Liver (tissue), 9 donors: ENCODE results near the gene KRT32. TPM values are rescaled to one million over a fixed set of nuclear protein-coding genes. Genes with fewer than 3 reads are reported as not detected.

ENCODE experiments used
- DNase-seq: peaks from one replicate; pipeline ENCODE4 v3.0.0-alpha.2; 2017; ENCODE audit warnings: low spot score
- H3K27ac ChIP-seq, 2 donors: one replicate each; pipeline ENCODE4 v1.7.0; 2013; ENCODE audit warnings: inconsistent platforms in 2 of 2, low read length in 2 of 2, control low read depth in 1 of 2, low read depth in 1 of 2, mild to moderate bottlenecking in 1 of 2
- H3K27me3 ChIP-seq, 4 donors: one replicate each; pipeline versions ENCODE4 v1.6.1 to v1.7.0; 2013; ENCODE audit warnings: low read length in 3 of 4, inconsistent platforms in 1 of 4, mild to moderate bottlenecking in 1 of 4, moderate library complexity in 1 of 4; ENCODE audit not compliant: control insufficient read depth in 4 of 4, insufficient read depth in 4 of 4
- H3K36me3 ChIP-seq, 4 donors: one replicate each; pipeline versions ENCODE4 v1.6.1 to v1.7.0; 2013; ENCODE audit warnings: low read length in 3 of 4, mild to moderate bottlenecking in 3 of 4, low read depth in 1 of 4, moderate library complexity in 1 of 4; ENCODE audit not compliant: control insufficient read depth in 4 of 4, insufficient read depth in 3 of 4
- H3K4me1 ChIP-seq, 4 donors: one replicate each; pipeline versions ENCODE4 v1.6.1 to v1.7.0; 2013; ENCODE audit warnings: low read length in 3 of 4, mild to moderate bottlenecking in 3 of 4, moderate library complexity in 1 of 4; ENCODE audit not compliant: control insufficient read depth in 4 of 4, insufficient read depth in 4 of 4
- H3K4me3 ChIP-seq, 3 donors: one replicate each; pipeline versions ENCODE4 v1.6.1 to v1.7.0; 2013; ENCODE audit warnings: low read length in 3 of 3, control low read depth in 1 of 3, low read depth in 1 of 3, mild to moderate bottlenecking in 1 of 3
- H3K9ac ChIP-seq, 2 donors: one replicate each; pipeline ENCODE4 v1.7.0; 2013; ENCODE audit warnings: low read length in 2 of 2, mild to moderate bottlenecking in 2 of 2, moderate library complexity in 2 of 2, control low read depth in 1 of 2, low read depth in 1 of 2
- H3K9me3 ChIP-seq, 4 donors: one replicate each; pipeline versions ENCODE4 v1.6.1 to v1.7.0; 2013; ENCODE audit warnings: low read length in 3 of 4; ENCODE audit not compliant: control insufficient read depth in 4 of 4
- CTCF ChIP-seq: fragments of 150-350 bp; IDR thresholded peaks from 2 replicates; pipeline ENCODE4 v1.5.1; 2017; ENCODE audit warnings: improper control_type of control experiment, low read depth, low read length; ENCODE audit not compliant: missing input control
- FOXA1 ChIP-seq: IDR thresholded peaks from 2 replicates; pipeline ENCODE4 v1.6.1; 2016; ENCODE audit warnings: antibody characterized with exemption
- FOXA2 ChIP-seq: IDR thresholded peaks from 2 replicates; pipeline ENCODE4 v1.6.1; 2016; ENCODE audit warnings: antibody characterized with exemption
- GABPA ChIP-seq, 2 donors: IDR thresholded peaks in 1 of 2; conservative IDR thresholded peaks in 1 of 2; 2 replicates each; pipeline ENCODE4 v1.6.1; 2016; ENCODE audit warnings: antibody characterized with exemption in 2 of 2, mild to moderate bottlenecking in 1 of 2, moderate library complexity in 1 of 2
- HNF4A ChIP-seq, 2 donors: conservative IDR thresholded peaks; 2 replicates each; pipeline ENCODE4 v1.6.1; 2016; ENCODE audit warnings: antibody characterized with exemption in 2 of 2, mild to moderate bottlenecking in 2 of 2
- HNF4G ChIP-seq: IDR thresholded peaks from 2 replicates; pipeline ENCODE4 v1.6.1; 2016; ENCODE audit warnings: antibody characterized with exemption
- MAX ChIP-seq: IDR thresholded peaks from 2 replicates; pipeline ENCODE4 v1.6.1; 2016; ENCODE audit warnings: antibody characterized with exemption
- NR2F2 ChIP-seq: IDR thresholded peaks from 2 replicates; pipeline ENCODE4 v1.6.1; 2016; ENCODE audit warnings: antibody characterized with exemption
- RAD21 ChIP-seq, 2 donors: IDR thresholded peaks; 2 replicates each; pipeline ENCODE4 v1.6.1; 2016; ENCODE audit warnings: antibody characterized with exemption in 2 of 2, mild to moderate bottlenecking in 2 of 2
- RXRA ChIP-seq, 2 donors: IDR thresholded peaks; 2 replicates each; pipeline ENCODE4 v1.6.1; 2017 to 2018; ENCODE audit warnings: antibody characterized with exemption in 2 of 2, mild to moderate bottlenecking in 1 of 2
- SP1 ChIP-seq: IDR thresholded peaks from 2 replicates; pipeline ENCODE4 v1.6.1; 2018; ENCODE audit warnings: antibody characterized with exemption, mild to moderate bottlenecking
- TAF1 ChIP-seq: conservative IDR thresholded peaks from 2 replicates; pipeline ENCODE4 v1.6.1; 2016; ENCODE audit warnings: antibody characterized with exemption, mild to moderate bottlenecking
- YY1 ChIP-seq: IDR thresholded peaks from 2 replicates; pipeline ENCODE4 v1.6.1; 2016; ENCODE audit warnings: antibody characterized with exemption, mild to moderate bottlenecking
- ZBTB33 ChIP-seq: IDR thresholded peaks from 2 replicates; pipeline ENCODE4 v1.6.1; 2016; ENCODE audit warnings: antibody characterized with exemption
- WGBS: extraction: QIAGEN DNeasy Blood & Tissue Kit; methylation state at CpG from one replicate; pipeline ENCODE4 v1.1.7; 2013; 5-methylcytosine and 5-hydroxymethylcytosine counted together
- polyA plus RNA-seq, 2 donors: library from polyadenylated mRNA; stranded (reverse) in 1 of 2; unstranded in 1 of 2; fragments of 200-250 nt in 1 of 2; fragments of >200 nt in 1 of 2; fragmentation: Nextera tagmentation in 1 of 2; extraction: Ambion mirVana in 1 of 2; gene quantifications; one replicate each; pipeline versions ENCODE4 v1.2.1 to v1.2.3, GENCODE V29; 2013 to 2015
- total RNA-seq, 2 donors: library from RNA; depleted of rRNA; stranded (reverse); fragments of >200 nt; gene quantifications; one replicate each; pipeline ENCODE4 v1.2.3, GENCODE V29; 2014
- TF ChIP-seq, protein P1 (sequence below): IDR thresholded peaks from 2 replicates; pipeline ENCODE4 v1.6.1; 2016; ENCODE audit warnings: antibody characterized with exemption
- donor health status: healthy.
- donor health status: healthy.
- donor health status: healthy.
- donor health status: healthy.
- donor health status: healthy.

KRT32 gene
- total and polyA plus RNA-seq, 4 donors, result not detected

DNA sequence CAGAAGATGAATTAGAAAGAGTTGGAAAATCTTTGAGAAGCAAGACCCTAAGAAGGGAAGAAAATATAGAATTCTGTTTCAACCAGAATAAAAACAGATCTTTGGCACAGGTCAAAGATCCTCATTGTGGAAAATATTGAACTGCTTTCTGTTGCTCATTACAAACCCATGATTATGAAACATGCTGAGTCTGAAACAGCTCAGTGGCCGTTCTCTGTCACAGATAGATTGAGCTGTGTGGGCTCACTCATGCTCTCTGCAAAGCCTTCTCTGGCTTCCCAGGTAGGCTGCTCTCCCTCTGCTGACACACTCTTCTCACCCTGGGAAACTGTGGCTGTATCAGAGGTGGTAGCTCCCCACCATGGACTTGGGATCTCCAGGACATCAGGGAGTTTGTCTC is 23.0 kb downstream of the KRT32 start:
- 34% methylated on average over 1 of the region's 1 CpG for WGBS
- Histone ChIP-seq H3K36me3 (no peaks in the 10 kb centered on the region), H3K27me3 (peaks cover 0 to 6% (median 0%) of the 10 kb centered on the region in 4 donors), H3K4me3 (no peak overlapping the region), H3K9ac (no peak overlapping the region), H3K27ac (no peak overlapping the region), H3K9me3 (no peaks in the 10 kb centered on the region), H3K4me1 (peaks cover 0 to 3% (median 0%) of the 10 kb centered on the region in 4 donors)
- TF ChIP-seq SP1 (no peak), HNF4A (conservative IDR thresholded peaks at IDR 0.05) (peak in 1 of 2 donors; percentile 44), RXRA (IDR thresholded peaks at IDR 0.05) (no peak)
- no peak for DNase-seq

GRCh38 chr17:41442739-41443138 is 24.4 kb downstream of the KRT32 start:
- Histone ChIP-seq H3K4me3 (no peak overlapping the region), H3K9me3 (no peaks in the 10 kb centered on the region), H3K27ac (no peak overlapping the region), H3K4me1 (peaks cover 0 to 3% (median 0%) of the 10 kb centered on the region in 4 donors), H3K36me3 (no peaks in the 10 kb centered on the region), H3K27me3 (peaks cover 0 to 6% (median 0%) of the 10 kb centered on the region in 4 donors), H3K9ac (no peak overlapping the region)
- WGBS, result 83% methylated on average over 4 of the region's 4 CpGs
- no peak for DNase-seq
- TF ChIP-seq YY1, result no peak
- no peak for TF ChIP-seq FOXA1
- no peak for TF ChIP-seq ZBTB33
- no peak for TF ChIP-seq FOXA2
- TF ChIP-seq CTCF, result no peak

GRCh38 chr17:41440531-41441033 is 26.6 kb downstream of the KRT32 start, which contains the start of gene KRT38:
Gene KRT38, minus strand, starts transcription at chr17:41440983. Its CDS starts 62 bp downstream, at chr17:41440921.
- Histone ChIP-seq H3K36me3 (no peaks in the 10 kb centered on the region), H3K9ac (no peak within 1 kb of the TSS), H3K4me1 (peaks cover 0 to 3% (median 0%) of the 10 kb centered on the region in 4 donors), H3K9me3 (no peaks in the 10 kb centered on the region), H3K27me3 (peaks cover 0 to 6% (median 0%) of the 10 kb centered on the region in 4 donors), H3K4me3 (no peak within 1 kb of the TSS), H3K27ac (no peak within 1 kb of the TSS)
- DNase-seq, result no peak
- 94% methylated on average over 10 of the region's 10 CpGs for WGBS
- TF ChIP-seq GABPA (IDR thresholded peaks at IDR 0.05 in 1 of 2, conservative IDR thresholded peaks at IDR 0.05 in 1 of 2), result no peak
- TF ChIP-seq MAX, result no peak
- TF ChIP-seq RAD21 (IDR thresholded peaks at IDR 0.05), result no peak
- TF ChIP-seq, protein P1, sequence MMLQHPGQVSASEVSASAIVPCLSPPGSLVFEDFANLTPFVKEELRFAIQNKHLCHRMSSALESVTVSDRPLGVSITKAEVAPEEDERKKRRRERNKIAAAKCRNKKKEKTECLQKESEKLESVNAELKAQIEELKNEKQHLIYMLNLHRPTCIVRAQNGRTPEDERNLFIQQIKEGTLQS, result no peak
- TF ChIP-seq ZBTB33, result no peak
- no peak for TF ChIP-seq TAF1
- no peak for TF ChIP-seq SP1
- TF ChIP-seq HNF4G, result no peak
- TF ChIP-seq CTCF, result no peak
- no peak for TF ChIP-seq NR2F2
